PC-3 (cell line): ENCODE measurements around the gene OPTN. TPM values are rescaled to one million over a fixed set of nuclear protein-coding genes. Genes with fewer than 3 reads are reported as not detected.

Experiments
- ATAC-seq: fragments of 200-7000 bp; cut with Tn5 transposase; 2 replicates; pipeline ENCODE4 v1.9.1; 2020; ENCODE audit warnings: mild to moderate bottlenecking, moderate library complexity
- BruUV-seq: library from RNA; stranded (reverse); fragments of 400-500 nt; replicated peaks from 2 replicates; lab custom pipeline; 2021; lab: Mats Ljungman, UMichigan
- CTCF ChIA-PET: fragments of 300-600 bp; sonication (Branson Sonifier 250); formaldehyde crosslinking; loops from one replicate; lab custom pipeline; 2022; ENCODE audit warnings: antibody characterized with exemption; lab: Charles Lee
- POLR2A ChIA-PET: fragments of 300-600 bp; sonication (Branson Sonifier 250); formaldehyde crosslinking; loops from one replicate; lab custom pipeline; 2022; ENCODE audit warnings: antibody characterized with exemption; ENCODE audit not compliant: unreplicated experiment; lab: Charles Lee
- DNase-seq: peaks from one replicate; pipeline ENCODE4 v3.0.0-alpha.2; 2015
- H2AFZ ChIP-seq: fragments of 300-600 bp; sonication (generic); 2 replicates; pipeline ENCODE4 v1.6.0; 2016; ENCODE audit warnings: antibody characterized with exemption, low read length
- H3F3A ChIP-seq: fragments of 300-600 bp; sonication (generic); one replicate; pipeline ENCODE4 v1.6.0; 2017; ENCODE audit warnings: antibody characterized with exemption, low read length, control low read depth, mild to moderate bottlenecking; ENCODE audit not compliant: unreplicated experiment
- H3K27ac ChIP-seq: fragments of 300-600 bp; sonication (generic); 2 replicates; pipeline ENCODE4 v1.5.1; 2016; ENCODE audit warnings: mild to moderate bottlenecking, low read length
- H3K27me3 ChIP-seq: fragments of 300-600 bp; sonication (generic); 2 replicates; pipeline ENCODE4 v1.6.1; 2016; ENCODE audit warnings: low read length, mixed read lengths
- H3K36me3 ChIP-seq: fragments of 300-600 bp; sonication (generic); 2 replicates; pipeline ENCODE4 v1.6.1; 2016; ENCODE audit warnings: low read depth, mixed run types, low read length, mixed read lengths
- H3K4me1 ChIP-seq: fragments of 300-600 bp; sonication (generic); 2 replicates; pipeline ENCODE4 v1.5.1; 2016; ENCODE audit warnings: low read length; ENCODE audit not compliant: insufficient read depth
- H3K4me2 ChIP-seq: fragments of 300-600 bp; sonication (generic); 2 replicates; pipeline ENCODE4 v1.6.0; 2016; ENCODE audit warnings: low read length
- H3K4me3 ChIP-seq: fragments of 300-600 bp; sonication (generic); 2 replicates; pipeline ENCODE4 v1.5.1; 2016; ENCODE audit warnings: mild to moderate bottlenecking, low read length, mixed read lengths
- H3K79me2 ChIP-seq: fragments of 300-600 bp; sonication (generic); 2 replicates; pipeline ENCODE4 v1.6.1; 2017; ENCODE audit warnings: low read length, mixed read lengths
- H3K9ac ChIP-seq: fragments of 300-600 bp; sonication (generic); 2 replicates; pipeline ENCODE4 v1.6.0; 2016; ENCODE audit warnings: mild to moderate bottlenecking, low read length
- H3K9me2 ChIP-seq: fragments of 300-600 bp; sonication (generic); replicated peaks from 2 replicates; pipeline ENCODE4 v1.6.1; 2016; ENCODE audit warnings: mixed run types, low read length, mixed read lengths
- H3K9me3 ChIP-seq: fragments of 300-600 bp; sonication (generic); 2 replicates; pipeline ENCODE4 v1.6.1; 2016; ENCODE audit warnings: low read length, mixed read lengths
- H4K20me1 ChIP-seq: fragments of 300-600 bp; sonication (generic); 2 replicates; pipeline ENCODE4 v1.6.1; 2016; ENCODE audit warnings: low read length, mixed read lengths
- EZH2 ChIP-seq: fragments of 300-600 bp; sonication (generic); IDR thresholded peaks from one replicate; pipeline ENCODE4 v1.6.1; 2017; ENCODE audit warnings: antibody characterized with exemption, mild to moderate bottlenecking, low read length; ENCODE audit not compliant: unreplicated experiment
- EZH2phosphoT487 ChIP-seq: fragments of 300-600 bp; sonication (generic); IDR thresholded peaks from 2 replicates; pipeline ENCODE4 v1.6.1; 2018; ENCODE audit warnings: mild to moderate bottlenecking, antibody characterized with exemption, low read length, borderline replicate concordance
- intact Hi-C: fragments of 100-400 bp; cut with micrococcal nuclease; formaldehyde crosslinking; loops from 2 replicates; pipeline ENCODE4 v1.9.0; 2023
- total RNA-seq: library from RNA; depleted of rRNA; stranded (reverse); fragments of >200 nt; gene quantifications from 2 replicates; pipeline ENCODE4 v1.2.3, GENCODE V29; 2014
- TF ChIP-seq, protein P1 (sequence below): fragments of 300-600 bp; sonication (generic); conservative IDR thresholded peaks from 2 replicates; pipeline ENCODE4 v1.5.1; 2017; ENCODE audit warnings: antibody characterized with exemption, low read depth, mild to moderate bottlenecking, low read length

OPTN gene
- total RNA-seq, 1 experiment from 2014 or later = 7.9 TPM

DNA sequence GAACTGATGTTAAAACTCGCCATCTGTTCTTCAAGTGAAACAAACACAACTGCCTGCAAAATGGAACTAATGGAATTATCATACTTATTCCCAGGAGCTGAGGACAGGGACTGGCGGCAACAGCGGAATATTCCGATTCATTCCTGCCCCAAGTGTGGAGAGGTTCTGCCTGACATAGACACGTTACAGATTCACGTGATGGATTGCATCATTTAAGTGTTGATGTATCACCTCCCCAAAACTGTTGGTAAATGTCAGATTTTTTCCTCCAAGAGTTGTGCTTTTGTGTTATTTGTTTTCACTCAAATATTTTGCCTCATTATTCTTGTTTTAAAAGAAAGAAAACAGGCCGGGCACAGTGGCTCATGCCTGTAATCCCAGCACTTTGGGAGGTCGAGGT, 36.7 kb downstream of the OPTN start:
- Histone ChIP-seq H2AFZ (no peak overlapping the region), H3F3A (no peaks in the 10 kb centered on the region), H3K4me2 (no peak overlapping the region), H3K9me3 (no peaks in the 10 kb centered on the region), H3K4me3 (no peak overlapping the region), H3K4me1 (no peaks in the 10 kb centered on the region), H4K20me1 (no peaks in the 10 kb centered on the region), H3K27ac (no peak overlapping the region), H3K9ac (no peak overlapping the region), H3K36me3 (no peaks in the 10 kb centered on the region), H3K9me2 (no peaks in the 10 kb centered on the region), H3K27me3 (no peaks in the 10 kb centered on the region), H3K79me2 (no peaks in the 10 kb centered on the region)
- intact Hi-C loops = no loop called here
- ATAC-seq (no peak), DNase-seq (no peak)
- TF ChIP-seq EZH2 = no peak
- TF ChIP-seq, protein P1, sequence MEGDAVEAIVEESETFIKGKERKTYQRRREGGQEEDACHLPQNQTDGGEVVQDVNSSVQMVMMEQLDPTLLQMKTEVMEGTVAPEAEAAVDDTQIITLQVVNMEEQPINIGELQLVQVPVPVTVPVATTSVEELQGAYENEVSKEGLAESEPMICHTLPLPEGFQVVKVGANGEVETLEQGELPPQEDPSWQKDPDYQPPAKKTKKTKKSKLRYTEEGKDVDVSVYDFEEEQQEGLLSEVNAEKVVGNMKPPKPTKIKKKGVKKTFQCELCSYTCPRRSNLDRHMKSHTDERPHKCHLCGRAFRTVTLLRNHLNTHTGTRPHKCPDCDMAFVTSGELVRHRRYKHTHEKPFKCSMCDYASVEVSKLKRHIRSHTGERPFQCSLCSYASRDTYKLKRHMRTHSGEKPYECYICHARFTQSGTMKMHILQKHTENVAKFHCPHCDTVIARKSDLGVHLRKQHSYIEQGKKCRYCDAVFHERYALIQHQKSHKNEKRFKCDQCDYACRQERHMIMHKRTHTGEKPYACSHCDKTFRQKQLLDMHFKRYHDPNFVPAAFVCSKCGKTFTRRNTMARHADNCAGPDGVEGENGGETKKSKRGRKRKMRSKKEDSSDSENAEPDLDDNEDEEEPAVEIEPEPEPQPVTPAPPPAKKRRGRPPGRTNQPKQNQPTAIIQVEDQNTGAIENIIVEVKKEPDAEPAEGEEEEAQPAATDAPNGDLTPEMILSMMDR = no peak
- TF ChIP-seq EZH2phosphoT487 = no peak
- ChIA-PET POLR2A (no interaction called here), CTCF (no interaction called here)
- BruUV-seq = no TSS peak

DNA sequence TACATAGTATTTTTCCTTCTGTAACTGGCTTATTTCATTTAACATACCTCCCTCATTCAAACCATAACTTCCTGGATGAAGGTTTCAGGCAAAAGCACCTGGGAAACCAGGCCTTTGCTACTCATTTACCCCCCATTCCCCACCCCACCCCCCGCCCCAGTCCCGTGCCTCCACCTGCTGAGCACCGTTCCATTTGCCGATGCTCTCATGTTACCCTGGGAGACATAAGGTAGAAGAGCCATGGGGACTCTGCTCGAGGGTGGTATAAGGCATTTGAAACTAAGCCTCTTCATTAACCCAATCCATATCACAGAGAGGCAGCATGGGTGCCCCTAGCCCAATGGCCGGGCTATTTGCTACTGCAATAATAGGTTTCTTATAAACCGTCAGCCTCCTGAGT, 39.2 kb downstream of the OPTN start:
- no peak overlapping the region for H3K9ac ChIP-seq
- no peak for ATAC-seq
- H3K4me1 ChIP-seq = no peaks in the 10 kb centered on the region
- H3K36me3 ChIP-seq = no peaks in the 10 kb centered on the region
- BruUV-seq = no TSS peak
- TF ChIP-seq EZH2 (no peak), EZH2phosphoT487 (no peak)
- TF ChIP-seq, protein P1 = no peak
- no peak overlapping the region for H3K4me3 ChIP-seq
- CTCF ChIA-PET = no interaction called here
- no peaks in the 10 kb centered on the region for H4K20me1 ChIP-seq
- no peaks in the 10 kb centered on the region for H3K9me2 ChIP-seq
- POLR2A ChIA-PET = no interaction called here
- no peak overlapping the region for H2AFZ ChIP-seq
- intact Hi-C loops = no loop called here
- H3K27me3 ChIP-seq = no peaks in the 10 kb centered on the region
- no peaks in the 10 kb centered on the region for H3K79me2 ChIP-seq
- H3K27ac ChIP-seq = no peak overlapping the region
- no peaks in the 10 kb centered on the region for H3K9me3 ChIP-seq
- no peak for DNase-seq
- no peaks in the 10 kb centered on the region for H3F3A ChIP-seq
- no peak overlapping the region for H3K4me2 ChIP-seq

DNA sequence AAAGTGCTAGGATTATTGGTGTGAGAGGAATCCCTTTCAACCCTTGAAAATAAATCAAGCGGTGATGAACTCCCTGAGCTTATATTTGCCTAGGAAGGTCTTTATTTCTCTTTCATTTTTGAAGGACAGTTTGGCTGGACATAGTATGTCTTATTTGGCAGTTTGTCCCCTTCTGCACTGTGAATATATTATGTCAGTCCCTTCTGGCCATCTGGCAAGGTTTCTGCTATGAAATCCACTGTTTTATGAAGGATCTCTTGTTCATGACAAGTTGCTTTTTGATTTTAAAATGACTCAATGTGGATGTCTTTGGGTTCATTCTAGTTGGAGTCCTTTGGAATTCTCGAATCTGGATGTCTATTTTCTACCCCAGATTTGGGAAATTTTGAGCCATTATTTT, 39.7 kb downstream of the OPTN start:
- no peak overlapping the region for H3K27ac ChIP-seq
- no TSS peak for BruUV-seq
- intact Hi-C loops = no loop called here
- H2AFZ ChIP-seq = no peak overlapping the region
- H3K27me3 ChIP-seq = no peaks in the 10 kb centered on the region
- H3K9ac ChIP-seq = no peak overlapping the region
- H3K79me2 ChIP-seq = no peaks in the 10 kb centered on the region
- no peaks in the 10 kb centered on the region for H3K9me2 ChIP-seq
- no peak for TF ChIP-seq EZH2phosphoT487
- TF ChIP-seq, protein P1 = no peak
- no peak for TF ChIP-seq EZH2
- H3K4me3 ChIP-seq = no peak overlapping the region
- no peaks in the 10 kb centered on the region for H4K20me1 ChIP-seq
- no peaks in the 10 kb centered on the region for H3F3A ChIP-seq
- H3K36me3 ChIP-seq = no peaks in the 10 kb centered on the region
- no peaks in the 10 kb centered on the region for H3K4me1 ChIP-seq
- POLR2A ChIA-PET = no interaction called here
- DNase-seq (no peak), ATAC-seq (no peak)
- no peaks in the 10 kb centered on the region for H3K9me3 ChIP-seq
- H3K4me2 ChIP-seq = no peak overlapping the region
- CTCF ChIA-PET = no interaction called here
